GM21381 (cell line): ENCODE results near the gene CD300A.

Experiments
- ATAC-seq: cut with Tn5 transposase; IDR thresholded peaks from one replicate; pipeline ENCODE4 v1.9.1; 2021; ENCODE audit warnings: mild to moderate bottlenecking, moderate library complexity; ENCODE audit not compliant: unreplicated experiment

CD300A gene

DNA sequence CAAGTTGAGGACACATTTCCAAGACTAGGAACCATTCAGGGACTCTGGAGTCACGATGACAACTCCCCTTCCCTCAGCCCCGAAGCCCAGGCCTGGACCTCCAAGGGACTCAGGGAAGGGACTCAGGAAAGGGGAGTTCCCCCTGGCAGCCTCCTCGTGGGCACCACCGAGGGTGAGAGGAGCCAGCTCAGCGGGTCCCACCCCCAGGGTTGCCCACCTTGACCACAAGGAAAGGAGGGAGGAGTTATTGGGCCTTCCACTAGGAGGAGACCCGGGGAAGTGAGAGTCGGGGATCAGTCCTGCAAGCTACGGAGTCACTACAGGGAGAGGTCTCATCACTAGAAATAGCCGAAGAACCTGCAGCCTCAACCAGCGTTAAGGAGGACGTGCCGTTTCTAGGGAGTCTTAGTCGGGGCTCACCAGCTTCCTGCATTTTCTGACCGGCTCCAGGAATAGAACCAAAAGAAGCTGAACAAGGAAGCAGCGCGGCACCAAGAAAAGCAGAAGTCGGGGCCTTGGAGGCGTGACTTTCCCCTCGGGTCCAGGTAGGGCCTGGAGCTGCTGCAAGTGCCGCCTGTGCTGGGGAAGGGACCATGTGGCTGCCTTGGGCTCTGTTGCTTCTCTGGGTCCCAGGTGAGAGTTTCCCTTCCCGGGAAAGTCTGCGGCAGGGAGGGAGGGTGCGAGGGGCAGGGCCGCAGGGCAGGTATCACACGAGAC, at the start of gene CD300A:
CD300A (plus strand) TSS at position 524 of the 717 bp plus-strand sequence; CDS start at position 594, 70 bp downstream.
- no peak for ATAC-seq

DNA sequence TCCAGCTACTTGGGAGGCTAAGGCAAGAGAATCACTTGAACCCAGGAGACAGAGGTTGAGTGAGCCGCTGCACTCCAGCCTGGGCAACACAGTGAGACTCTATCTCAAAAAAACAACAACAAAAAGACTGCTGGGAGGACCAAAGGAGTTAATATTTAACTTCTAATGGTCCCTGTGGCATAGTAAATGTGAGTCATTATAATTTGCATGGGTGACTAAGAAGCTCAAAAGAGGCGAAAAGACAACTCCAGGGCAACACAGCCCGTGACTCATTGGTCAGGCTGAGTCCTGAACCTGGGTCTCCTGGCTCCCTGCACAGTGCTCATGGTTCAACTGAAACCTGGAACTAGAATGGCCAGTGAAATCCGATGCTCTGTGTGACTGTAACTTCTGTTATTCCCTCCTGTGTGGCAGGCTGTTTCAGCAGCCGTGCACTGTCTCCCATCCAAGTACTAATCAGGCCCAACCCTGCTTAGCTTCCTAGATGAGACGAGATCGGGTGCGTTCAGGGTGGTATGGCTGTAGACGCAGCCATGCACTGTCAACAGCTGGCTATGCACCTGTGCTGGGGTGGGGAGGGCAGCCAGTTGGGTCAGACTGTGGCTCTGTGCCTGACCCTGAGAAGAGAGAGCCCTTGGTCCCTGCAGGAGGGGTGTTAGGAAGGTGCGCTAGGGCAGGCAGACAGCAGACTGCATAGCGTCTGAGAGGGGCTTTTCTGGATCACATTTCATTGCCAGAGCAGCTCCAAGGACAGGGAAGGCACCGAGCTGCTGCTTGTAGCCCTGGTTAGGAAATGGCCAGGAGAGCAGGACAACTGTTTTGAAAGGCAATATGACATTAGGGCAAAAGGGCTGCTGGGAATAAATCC, 49.0 kb upstream of the CD300A start:
- ATAC-seq = peak; percentile 88

DNA sequence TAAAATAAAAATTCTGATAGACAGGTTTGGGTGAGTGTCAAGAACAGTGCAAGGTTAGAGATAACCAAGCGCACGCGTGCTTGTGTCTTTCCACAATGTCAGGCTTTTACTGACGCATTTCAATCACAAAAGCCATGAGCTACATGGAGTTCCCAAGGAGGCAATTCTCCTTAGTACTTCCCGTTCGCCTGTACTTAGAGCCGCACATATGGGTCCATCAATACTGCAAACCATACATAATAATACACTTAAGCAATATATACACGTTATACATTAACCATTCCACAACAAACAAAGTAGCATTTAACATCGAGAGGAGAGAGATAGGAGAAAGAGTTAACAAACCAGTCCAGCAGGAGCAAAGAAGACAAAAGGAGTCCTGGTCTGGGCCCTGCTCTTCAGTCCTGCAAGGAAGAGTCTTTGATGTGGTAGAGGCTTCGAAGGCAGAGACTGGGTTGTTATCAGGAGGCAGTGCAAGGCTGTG, 46.5 kb upstream of the CD300A start:
- ATAC-seq = no peak

DNA sequence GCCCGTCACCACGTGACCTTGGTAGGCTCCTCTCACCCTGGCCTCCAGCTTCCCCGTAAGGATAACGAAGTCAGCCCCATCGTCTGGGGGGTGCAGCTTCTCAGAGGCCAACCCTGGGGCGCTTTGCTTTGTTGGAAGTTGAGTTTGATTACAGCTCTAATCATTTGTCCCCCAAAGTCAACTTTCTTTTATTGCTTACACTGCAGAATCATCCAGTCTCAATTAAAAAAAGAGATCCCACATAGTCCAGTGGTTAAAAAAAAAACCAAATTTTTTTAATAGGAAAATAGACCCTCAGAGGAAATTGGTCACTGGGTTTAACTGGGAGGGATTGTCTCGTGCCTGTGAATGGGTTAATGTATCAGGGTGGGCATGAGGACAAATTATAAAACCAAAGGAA, 42.3 kb upstream of the CD300A start:
- no peak for ATAC-seq

DNA sequence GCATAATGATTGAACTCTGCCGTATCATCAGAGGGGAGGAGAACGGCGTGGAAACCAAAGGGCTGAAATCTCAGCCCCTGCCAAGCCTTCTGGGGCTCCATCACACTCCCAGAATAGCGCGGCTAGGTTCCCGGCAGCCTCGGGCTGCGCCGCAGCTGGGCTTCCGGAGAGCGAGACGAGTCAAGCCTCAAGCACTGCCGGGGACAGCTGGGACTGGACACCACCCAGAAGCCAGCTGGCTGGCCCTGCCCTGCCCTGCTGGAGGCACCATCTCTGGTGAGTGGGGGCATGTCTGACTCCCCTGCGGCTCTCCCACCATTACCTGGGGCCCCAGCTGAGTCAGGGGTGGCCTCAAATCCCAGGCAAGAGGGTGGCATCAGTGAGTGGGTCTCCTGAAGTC, 41.8 kb upstream of the CD300A start:
- no peak for ATAC-seq

DNA sequence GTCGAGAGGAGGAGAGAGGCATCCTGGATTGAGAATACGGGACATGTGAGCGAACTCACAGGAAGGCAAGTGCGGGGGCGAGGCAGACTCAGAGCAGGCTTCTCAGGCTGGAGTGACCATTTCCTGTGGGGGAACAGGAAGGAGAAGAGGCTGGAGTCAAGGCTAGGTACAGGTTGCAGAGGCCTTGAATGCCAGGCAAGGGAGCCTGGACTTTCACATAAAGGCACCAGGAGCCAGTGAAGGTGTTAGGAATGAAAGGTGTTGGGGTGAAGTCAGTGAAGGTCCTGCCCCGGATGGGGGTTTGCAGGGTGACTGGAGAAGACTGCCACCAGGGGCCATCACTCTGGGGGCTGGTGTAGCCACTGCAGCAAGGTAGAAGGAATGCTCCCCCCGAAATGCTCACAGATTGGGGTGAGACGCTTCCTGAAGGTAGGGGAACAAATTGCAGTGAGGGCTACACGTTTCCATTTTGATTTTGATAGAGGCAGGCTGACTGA, 39.8 kb upstream of the CD300A start:
- ATAC-seq = no peak

DNA sequence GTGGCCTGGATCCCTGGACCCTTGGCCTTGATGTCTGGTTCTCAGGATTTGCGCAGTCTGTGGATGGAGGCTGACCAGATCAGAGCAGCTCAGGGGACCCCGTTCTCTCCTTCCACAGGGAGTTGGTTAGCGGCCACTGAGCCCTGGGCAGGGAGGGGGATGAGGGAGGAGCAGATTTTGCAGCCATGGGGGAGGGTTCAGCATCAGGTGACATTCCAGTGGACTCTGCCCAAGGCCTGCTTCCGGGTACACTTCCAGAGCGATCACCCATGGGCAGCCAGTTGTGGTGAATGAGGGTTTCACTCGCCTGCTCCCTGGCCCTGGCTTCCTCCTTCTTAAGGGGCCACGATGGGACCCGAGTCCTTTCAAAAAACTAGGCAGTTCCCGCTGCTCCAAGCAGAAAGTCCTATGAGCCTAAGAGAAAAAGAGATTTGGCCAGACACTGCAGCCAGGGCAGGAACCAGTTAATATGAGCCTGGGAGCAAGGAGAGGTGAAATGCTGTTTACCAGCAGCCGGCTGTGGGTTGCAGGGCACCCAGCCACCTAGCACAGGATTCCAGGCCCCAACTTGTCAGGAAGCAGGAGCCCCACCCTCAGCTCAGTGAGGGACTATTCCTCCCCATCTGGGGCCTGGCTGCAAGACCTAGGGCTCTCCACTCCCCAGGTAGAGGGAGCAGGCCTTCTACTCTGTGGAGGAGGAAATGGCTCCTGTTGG, 39.2 kb upstream of the CD300A start:
- no peak for ATAC-seq

DNA sequence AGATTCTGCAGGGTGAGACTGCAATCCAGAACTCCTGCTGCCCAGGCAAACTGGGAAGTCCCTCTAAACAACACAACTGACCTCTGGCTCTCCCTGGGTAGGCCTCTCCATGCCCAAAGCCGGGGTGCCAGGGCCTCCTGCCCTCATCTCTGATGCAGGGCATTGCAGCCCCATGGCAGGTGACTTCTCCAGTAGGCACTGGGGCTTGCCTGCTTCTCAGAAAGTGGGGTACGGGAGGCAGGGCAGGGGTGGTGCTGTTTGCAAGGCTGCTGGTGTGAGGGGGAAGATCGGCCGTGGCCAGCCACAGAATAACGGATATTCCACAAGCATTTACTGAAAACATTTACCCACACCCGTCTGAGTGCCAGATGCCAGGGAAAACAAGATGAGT, 38.7 kb upstream of the CD300A start:
- ATAC-seq = no peak

DNA sequence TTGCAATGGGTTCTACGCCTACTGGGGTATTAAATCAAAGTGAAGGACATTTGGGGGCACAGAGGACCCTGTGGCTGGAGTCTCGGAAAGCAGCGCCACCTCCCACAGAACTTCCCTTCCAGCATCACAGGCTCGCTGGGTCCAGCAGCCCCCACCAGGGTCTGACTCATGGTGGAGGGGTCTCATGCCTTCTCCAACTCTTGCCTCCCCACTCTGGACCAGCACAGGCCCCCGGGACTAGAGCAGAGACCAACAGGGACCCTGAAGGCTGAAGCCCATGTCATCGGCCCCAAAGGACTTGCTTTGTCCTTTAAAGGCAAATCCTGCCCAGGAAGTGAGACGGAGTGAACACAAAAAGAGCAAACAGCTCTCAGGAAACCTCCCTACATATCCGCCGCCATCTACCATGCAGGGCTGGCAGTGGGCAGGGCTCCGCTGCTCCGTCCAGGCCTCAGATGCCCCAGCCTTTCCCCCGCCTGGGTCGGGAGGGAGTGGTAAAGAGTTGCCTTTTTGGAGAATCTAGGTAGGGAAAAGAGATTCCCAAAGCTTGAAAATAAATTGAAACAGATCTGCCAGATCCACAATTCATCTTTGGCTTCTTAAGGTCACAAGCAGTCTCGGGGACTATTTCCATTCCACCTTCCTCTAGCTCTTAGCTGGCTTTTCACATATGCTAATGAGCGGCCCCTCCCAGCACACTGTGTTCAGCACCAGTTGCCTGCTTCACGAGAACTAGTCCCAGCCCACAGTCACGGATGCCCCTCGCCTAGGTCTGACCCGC, 36.6 kb upstream of the CD300A start:
- ATAC-seq = no peak

DNA sequence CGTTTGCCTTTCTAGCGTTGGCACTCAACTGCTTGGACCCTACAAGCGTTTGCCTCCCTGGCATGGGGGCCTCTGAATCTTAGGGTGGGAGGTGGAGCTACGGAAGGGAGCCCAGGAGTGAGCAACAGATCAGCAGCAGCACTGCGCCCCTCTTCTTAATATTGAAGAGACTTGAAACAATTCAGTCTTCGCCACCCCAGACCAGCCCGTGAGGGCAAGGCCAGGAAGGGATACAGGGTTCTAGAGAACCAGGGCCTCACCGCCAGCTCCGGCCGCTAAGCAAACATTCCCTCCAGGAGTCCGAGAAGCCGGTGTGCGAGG, 36.1 kb upstream of the CD300A start:
- ATAC-seq = no peak

DNA sequence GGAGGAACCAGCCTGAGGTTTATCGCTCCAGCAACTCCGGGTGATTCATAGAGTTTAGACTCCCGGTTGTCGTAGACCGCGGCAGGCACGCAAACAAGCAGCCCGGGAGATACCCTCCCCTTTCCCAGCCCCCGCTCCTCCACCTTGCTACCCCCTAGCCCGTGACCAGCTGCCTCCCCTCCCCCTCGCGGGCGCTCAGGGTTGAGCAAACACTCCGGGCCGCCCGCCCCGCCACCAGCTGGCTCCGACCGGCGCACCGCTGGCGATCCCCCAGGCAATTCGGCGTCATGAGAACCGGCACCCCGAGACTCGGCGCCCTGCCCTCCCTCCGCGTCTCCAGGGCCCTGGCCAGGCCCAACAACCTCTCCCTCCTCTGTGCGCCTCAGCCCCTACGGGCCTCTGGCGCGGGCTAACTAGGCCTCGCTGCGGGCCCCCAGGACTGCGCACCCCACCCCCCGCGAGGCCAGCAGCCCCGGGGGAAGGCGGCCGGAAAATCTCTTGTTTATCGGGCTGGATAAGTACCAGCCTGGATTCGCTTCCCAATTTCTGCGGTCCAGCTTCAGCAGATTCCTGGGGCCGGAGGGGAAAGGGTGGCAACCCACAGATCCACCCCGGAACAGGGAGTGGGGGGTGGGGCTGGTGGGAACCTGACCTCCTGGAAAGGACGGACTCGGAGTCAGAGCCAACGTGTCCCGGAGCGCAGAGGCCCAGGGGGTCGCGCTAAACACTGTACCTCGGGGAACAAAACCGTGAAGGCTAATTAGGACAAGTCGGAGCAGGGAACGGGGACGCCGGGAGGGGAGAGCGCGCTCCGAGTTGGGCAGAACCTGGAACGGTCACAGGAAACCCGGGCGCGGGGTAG, 35.5 kb upstream of the CD300A start:
- no peak for ATAC-seq

DNA sequence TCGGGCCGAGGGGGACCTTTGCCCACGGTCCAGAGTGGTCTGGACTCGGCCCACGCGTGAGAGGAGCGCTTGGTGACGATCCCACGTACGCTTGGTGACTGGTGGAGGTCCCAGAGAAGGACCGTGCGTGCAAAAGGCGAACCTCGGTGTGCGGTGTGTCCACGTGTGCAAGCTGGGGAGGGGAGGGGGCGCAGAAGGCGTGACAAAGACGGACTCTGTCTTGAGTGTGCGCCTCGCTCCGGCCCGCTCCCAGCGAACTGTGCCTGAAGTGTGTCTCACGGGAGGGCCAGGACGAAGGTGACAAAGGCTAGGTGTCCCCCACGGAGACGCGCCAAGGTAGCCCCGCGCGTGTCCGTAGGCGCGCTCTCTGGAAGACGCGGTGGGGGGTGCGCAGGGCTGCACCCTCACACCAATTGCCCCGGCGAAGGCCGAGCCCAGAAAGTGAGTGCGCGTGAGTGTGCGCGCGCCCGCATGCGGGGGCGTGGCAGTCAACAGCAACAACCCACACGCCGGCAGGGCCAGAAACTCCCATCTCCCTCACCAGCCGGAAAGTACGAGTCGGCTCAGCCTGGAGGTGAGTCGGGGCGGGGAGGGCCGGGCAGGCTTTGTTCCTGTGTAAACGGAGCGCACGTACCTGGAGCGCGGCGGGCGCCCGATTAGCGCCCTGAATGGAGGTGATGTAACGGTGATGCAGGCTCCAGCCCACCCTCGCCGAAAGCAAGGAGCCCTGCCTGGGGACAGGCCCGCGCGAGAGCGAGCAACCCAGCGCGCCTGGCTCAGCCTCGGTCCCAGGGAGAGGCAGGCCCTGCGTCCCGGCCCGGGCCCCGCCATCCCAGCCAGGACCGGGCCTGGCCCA, 34.6 kb upstream of the CD300A start, which contains the start of gene GPRC5C:
GPRC5C (plus strand) TSS at position 521 of the 856 bp plus-strand sequence. CDS start 7,689 bp downstream, outside the sequence.
- ATAC-seq = peak; percentile 47

DNA sequence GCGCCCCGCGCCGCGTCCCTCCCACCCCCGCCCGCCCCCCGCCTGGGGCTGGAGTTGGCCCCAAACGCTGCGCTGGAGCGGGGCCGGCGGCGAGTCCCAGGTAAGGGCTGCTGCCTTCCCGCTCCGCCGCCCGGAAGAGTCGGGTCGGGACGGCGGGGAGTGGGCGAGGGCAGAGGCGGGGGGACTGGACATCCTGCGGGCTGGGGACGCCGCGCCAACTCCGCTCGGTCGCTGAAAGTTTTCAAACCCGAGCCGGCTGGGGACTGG, 34.1 kb upstream of the CD300A start:
- no peak for ATAC-seq

DNA sequence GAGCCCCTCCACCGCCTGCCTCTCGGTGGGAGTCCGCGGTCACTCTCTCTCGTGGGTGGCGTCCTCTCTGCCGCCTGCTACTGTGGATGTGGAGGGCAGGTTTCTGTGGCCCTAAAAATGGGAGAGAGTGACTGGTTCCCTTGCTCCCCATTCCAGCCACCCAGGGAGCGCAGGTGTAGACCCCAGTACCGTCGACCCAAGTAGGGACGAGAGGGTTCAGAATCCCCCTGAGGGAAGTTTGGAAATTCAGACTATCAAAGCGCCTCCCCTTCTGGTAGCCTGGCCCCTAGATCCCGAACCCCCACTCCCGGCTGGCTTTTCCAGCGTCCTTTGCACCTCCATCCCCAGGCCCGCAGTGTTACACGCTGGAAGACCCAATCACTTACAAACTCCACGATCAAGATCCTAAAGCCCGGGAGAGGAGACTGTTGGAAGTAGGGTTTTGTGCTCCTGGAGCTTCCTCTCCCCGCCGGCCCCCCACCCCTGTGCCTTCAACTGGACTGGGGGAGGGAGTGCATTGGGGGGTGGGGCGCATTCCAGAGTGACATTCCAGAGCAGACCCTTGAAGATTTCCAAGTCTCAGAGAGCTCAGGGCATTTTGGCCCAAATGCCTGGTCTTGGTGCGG, 33.6 kb upstream of the CD300A start:
- ATAC-seq = no peak

DNA sequence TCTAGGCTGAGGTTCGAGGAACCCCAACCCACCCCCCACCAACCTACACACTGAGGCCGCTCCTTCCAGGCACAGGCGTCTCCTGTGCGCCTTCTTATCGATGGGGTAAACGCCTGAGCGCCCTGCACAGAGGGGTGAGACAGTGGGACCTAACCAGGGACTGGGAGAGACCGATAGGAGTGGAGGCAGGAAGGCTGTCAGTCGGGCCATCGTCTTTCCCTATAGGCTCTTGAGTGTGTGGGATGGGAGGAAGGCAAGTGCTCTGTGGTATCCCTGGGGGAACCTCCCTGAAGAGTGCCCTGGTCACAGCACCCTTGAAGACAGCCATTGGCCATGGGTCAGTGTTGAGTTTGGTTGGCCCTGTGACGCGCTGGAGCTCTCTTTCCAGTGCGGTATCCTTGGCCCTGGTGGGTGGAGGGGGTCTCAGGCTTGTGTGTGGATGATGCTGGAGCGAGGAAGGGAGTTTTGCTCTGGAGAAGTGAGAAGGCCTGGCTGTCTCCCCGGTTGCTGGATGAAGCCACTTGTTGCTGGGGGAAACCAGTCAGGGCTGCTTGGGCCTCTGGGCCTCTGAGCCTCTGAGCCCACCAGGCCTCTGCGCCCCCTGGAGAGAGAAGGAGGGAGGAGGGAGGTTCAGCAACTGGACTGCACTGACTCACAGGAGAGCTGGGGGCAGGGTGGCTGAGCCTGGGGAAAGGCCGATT, 32.9 kb upstream of the CD300A start:
- no peak for ATAC-seq

DNA sequence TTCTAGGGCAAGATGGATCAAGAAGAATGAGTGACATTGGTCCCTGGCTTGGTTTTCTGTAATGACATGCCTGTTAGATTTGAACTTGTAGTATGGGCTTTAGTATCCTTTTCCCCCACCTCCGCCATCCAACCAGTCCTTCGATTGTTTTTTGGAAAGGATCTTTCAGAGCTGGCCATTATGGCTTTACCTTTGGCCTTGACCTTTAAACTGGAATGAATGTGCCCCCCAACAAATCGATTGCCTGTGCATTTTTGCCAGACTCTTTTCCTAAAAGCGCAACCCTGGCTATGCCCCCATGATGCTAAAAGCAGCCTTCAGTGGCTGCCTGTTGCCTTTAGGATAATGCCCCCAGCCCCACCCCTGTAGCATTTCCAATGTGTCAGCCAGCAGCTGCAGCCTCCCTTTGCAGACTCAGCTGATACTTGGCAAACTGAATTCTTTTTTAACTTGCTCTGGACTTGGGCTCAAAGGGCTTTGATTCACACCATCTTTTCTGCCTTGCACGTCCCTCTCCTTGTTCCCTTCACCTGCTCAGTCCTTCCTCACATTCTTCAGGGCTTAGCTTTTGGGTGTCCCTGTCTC, 30.6 kb upstream of the CD300A start:
- ATAC-seq = no peak

DNA sequence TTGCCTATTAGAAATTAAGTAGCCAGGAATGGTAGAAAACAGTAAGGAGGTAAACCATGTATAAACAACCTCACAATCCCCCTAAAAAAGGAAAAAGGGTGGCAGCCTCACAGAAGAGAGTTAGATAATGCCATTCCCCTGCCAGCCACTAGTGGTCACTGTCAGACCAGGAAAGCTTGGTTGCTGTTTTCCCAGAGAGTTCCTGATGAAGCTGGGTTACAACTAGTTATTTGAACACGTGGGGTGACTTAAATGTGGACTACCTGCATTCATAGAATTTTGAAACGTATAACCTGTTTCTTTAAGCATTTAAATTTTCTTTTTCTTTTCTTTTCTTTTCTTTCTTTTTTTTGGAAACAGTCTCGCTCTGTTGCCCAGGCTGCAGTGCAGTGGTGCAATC, 28.7 kb upstream of the CD300A start:
- no peak for ATAC-seq
